ENCODE measurements around the gene TMEM255B.
A peak's percentile ranks its signal among the peaks of the same experiment; 100 is the strongest.
"Not testable (repeated sequence)": the region's sequence is repeated elsewhere in the genome, so short reads cannot be mapped to it uniquely, and the experiment has no call there.

Gene TMEM255B
- total RNA-seq: 1.3 to 5.8 (median 3.0) reads per million in 18 experiments

- DNase-seq: peak; percentile 87 to 90
These were observed at the start of gene TMEM255B for GRCh38 chr13:113758651-113759524. Gene TMEM255B (plus strand): TSS chr13:113759226. CDS start chr13:113759270, 44 bp downstream.

GRCh38 chr13:113722921-113723320, 36.1 kb upstream of the TMEM255B start:
- DNase-seq: no peak

GRCh38 chr13:113723410-113724015, 35.5 kb upstream of the TMEM255B start:
- no peak for DNase-seq

- DNase-seq: no peak
These were observed 34.8 kb upstream of the TMEM255B start for GRCh38 chr13:113724016-113724758.

- DNase-seq: peak; percentile 55 to 79
These were observed 34.2 kb upstream of the TMEM255B start for GRCh38 chr13:113724780-113725315.

GRCh38 chr13:113725329-113726105, 33.5 kb upstream of the TMEM255B start:
- not testable (repeated sequence) for DNase-seq

GRCh38 chr13:113726106-113726821, 32.8 kb upstream of the TMEM255B start:
- DNase-seq: not testable (repeated sequence)

GRCh38 chr13:113726961-113727411, 32.0 kb upstream of the TMEM255B start:
- no peak for DNase-seq

GRCh38 chr13:113728571-113729054, 30.4 kb upstream of the TMEM255B start:
- DNase-seq: no peak

GRCh38 chr13:113729187-113730019, 29.6 kb upstream of the TMEM255B start:
- DNase-seq: no peak

GRCh38 chr13:113730258-113730691, 28.8 kb upstream of the TMEM255B start:
- DNase-seq: no peak

- DNase-seq: peak in 1 of 2 donors; percentile 27
These were observed 28.2 kb upstream of the TMEM255B start for GRCh38 chr13:113730831-113731191.

- no peak for DNase-seq
These were observed 27.5 kb upstream of the TMEM255B start for GRCh38 chr13:113731192-113732175.

GRCh38 chr13:113732176-113732960, 26.7 kb upstream of the TMEM255B start:
- no peak for DNase-seq

GRCh38 chr13:113732961-113733950, 25.8 kb upstream of the TMEM255B start:
- no peak for DNase-seq

GRCh38 chr13:113734099-113734825, 24.8 kb upstream of the TMEM255B start:
- DNase-seq: no peak

Measured in inflammatory macrophage (primary cell).